Body of pancreas (tissue), 4 donors: ENCODE data around the gene SYMPK. TPM values are rescaled to one million over a fixed set of nuclear protein-coding genes. Genes with fewer than 3 reads are reported as not detected.

Experiments
- ATAC-seq: fragments of 150-250 bp; one replicate; pipeline ENCODE4 v1.9.1; 2016
- DNase-seq, 4 donors: peaks; one replicate each; pipeline ENCODE4 v3.0.0-alpha.2; 2019
- H3K27ac ChIP-seq, 4 donors: fragments of 200-600 bp; sonication (generic); 1 replicate in 3 of 4; 2 replicates in 1 of 4; pipeline versions ENCODE4 v1.5.1 to v1.6.1; 2016 to 2019; ENCODE audit warnings: mild to moderate bottlenecking in 1 of 4, mixed read lengths in 1 of 4, moderate library complexity in 1 of 4
- H3K27me3 ChIP-seq, 2 donors: fragments of 200-600 bp; sonication (generic); one replicate each; pipeline ENCODE4 v1.6.0; 2016; ENCODE audit warnings: mild to moderate bottlenecking in 1 of 2
- H3K36me3 ChIP-seq, 2 donors: fragments of 200-600 bp; sonication (generic); replicated peaks in 1 of 2; 2 replicates each; pipeline ENCODE4 v1.5.1; 2016; ENCODE audit warnings: low read depth in 2 of 2; ENCODE audit not compliant: insufficient read depth in 1 of 2
- H3K4me1 ChIP-seq: fragments of 200-600 bp; sonication (generic); one replicate; pipeline ENCODE4 v1.6.0; 2016
- H3K4me3 ChIP-seq, 2 donors: fragments of 200-600 bp; sonication (generic); 1 replicate in 1 of 2; 2 replicates in 1 of 2; pipeline ENCODE4 v1.5.1; 2016 to 2019
- H3K9me3 ChIP-seq, 3 donors: fragments of 200-600 bp; sonication (generic); 1 replicate in 2 of 3; 2 replicates in 1 of 3; pipeline ENCODE4 v1.5.1; 2016
- POLR2A ChIP-seq, 3 donors: fragments of 450-650 bp; IDR thresholded peaks; one replicate each; pipeline ENCODE4 v1.6.1; 2016; ENCODE audit warnings: antibody characterized with exemption in 3 of 3, mild to moderate bottlenecking in 2 of 3
- WGBS, 2 donors: methylation state at CpG; one replicate each; pipeline ENCODE4 v1.1.5; 2017; 5-methylcytosine and 5-hydroxymethylcytosine counted together
- intact Hi-C: fragments of 100-400 bp; cut with DNase I; formaldehyde crosslinking; loops from one replicate; pipeline ENCODE4 v1.15.1; 2023
- total RNA-seq, 2 donors: library from RNA; depleted of rRNA; stranded (reverse); fragments of >200 nt; gene quantifications; one replicate each; pipeline ENCODE4 v1.1.0, GENCODE V29; 2016
- TF ChIP-seq, protein P1 (sequence below), 7 experiments: fragments of 450-650 bp in 4 of 7; fragments of 200-600 bp in 3 of 7; sonication (generic) in 3 of 7; IDR thresholded peaks; one replicate each; pipeline ENCODE4 v1.5.1; 2016 to 2019; ENCODE audit warnings: antibody characterized with exemption in 7 of 7

The SYMPK gene
- total RNA-seq, 2 donors from 2014 or later: 23.3 to 32.3 TPM

DNA sequence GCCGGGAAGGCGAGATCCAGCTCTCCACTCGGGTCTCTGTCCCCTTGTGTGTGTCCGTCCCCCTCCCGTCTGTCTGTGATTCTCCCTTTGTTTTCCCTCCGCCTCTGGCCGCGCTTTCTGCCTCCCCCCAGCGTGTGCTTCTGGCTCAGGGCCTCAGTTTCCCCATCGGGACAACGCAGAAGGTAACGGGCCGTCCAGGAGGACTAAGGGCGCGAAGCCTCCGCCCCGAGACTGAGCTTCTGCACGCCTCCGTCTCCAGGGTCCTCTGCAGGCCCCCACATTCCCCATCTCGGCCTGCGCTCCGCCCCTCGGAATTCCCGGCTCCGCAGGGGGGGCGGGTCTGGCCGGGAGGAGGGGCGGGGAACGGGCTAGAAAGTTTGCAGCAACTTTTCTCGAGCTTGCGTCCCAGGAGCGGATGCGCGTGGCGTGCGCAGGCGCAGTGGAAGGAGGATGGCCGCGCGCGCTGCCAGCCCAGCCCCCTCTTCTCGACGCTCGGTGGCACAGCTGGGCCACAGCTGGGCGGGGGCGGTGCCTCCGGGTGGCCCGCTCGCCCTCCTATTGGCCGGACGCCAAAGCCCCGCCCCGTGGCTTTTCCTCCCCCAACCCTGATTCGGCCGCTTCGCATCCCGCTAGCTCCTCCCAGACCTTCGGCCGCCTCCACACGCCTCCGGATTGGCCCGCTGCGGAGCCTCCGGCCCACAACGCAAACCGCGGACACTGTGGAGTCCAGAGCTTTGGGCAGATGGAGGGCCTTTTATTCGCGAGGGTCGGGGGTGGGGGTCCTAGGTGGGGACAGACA, 93.8 kb downstream of the SYMPK start, which contains the start of gene SIX5:
Gene SIX5, minus strand, starts transcription at position 269 of the 799 bp plus-strand sequence. CDS start 408 bp downstream, outside the sequence.
- Histone ChIP-seq H3K4me3 (peak within 1 kb of the TSS; percentile 60 to 80), H3K4me1 (peaks cover 77% of the 10 kb centered on the region), H3K27me3 (no peaks in the 10 kb centered on the region), H3K36me3 (no peaks in the 10 kb centered on the region), H3K27ac (peak within 1 kb of the TSS; percentile 93 to 98 (median 98)), H3K9me3 (no peaks in the 10 kb centered on the region)
- TF ChIP-seq, protein P1, sequence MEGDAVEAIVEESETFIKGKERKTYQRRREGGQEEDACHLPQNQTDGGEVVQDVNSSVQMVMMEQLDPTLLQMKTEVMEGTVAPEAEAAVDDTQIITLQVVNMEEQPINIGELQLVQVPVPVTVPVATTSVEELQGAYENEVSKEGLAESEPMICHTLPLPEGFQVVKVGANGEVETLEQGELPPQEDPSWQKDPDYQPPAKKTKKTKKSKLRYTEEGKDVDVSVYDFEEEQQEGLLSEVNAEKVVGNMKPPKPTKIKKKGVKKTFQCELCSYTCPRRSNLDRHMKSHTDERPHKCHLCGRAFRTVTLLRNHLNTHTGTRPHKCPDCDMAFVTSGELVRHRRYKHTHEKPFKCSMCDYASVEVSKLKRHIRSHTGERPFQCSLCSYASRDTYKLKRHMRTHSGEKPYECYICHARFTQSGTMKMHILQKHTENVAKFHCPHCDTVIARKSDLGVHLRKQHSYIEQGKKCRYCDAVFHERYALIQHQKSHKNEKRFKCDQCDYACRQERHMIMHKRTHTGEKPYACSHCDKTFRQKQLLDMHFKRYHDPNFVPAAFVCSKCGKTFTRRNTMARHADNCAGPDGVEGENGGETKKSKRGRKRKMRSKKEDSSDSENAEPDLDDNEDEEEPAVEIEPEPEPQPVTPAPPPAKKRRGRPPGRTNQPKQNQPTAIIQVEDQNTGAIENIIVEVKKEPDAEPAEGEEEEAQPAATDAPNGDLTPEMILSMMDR (IDR thresholded peaks at IDR 0.05): no peak
- TF ChIP-seq POLR2A (IDR thresholded peaks at IDR 0.05): peak; percentile 75 to 94 (median 92)
- DNase-seq (peak; percentile 98 to 99 (median 99)), ATAC-seq (peak; percentile 63)
- WGBS, 2 donors: 0% methylated on average over 38 to 70 of the region's 70 CpGs
- intact Hi-C loops: no loop called here

DNA sequence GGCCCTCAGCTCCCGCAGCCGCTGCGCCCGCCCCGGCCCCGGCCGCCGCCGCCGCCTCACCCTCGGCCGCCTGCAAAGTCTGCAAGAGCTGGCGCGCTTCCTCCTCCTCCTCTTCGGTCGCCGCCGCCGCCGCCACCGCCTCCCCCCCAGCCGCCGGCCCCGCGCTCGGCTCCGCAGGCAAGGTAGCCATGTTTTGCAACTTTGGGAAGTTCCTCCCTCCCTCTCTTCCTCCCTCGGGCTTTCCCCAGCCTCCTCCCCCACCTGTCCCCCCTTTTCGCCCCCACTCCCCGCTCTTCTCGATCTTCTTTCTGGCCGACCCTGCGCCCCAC, 94.3 kb downstream of the SYMPK start:
- 1% methylated on average over 23 of the region's 33 CpGs for WGBS, 2 donors
- H3K4me3 ChIP-seq: peak overlapping the region; percentile 60 to 80
- ATAC-seq (no peak), DNase-seq (peak; percentile 44 to 64 (median 59))
- peak overlapping the region; percentile 93 to 98 (median 98) for H3K27ac ChIP-seq
- intact Hi-C loops: no loop called here
- H3K36me3 ChIP-seq: no peaks in the 10 kb centered on the region
- no peak for TF ChIP-seq POLR2A (IDR thresholded peaks at IDR 0.05)
- TF ChIP-seq, protein P1 (IDR thresholded peaks at IDR 0.05): no peak
- H3K27me3 ChIP-seq: no peaks in the 10 kb centered on the region
- H3K9me3 ChIP-seq: no peaks in the 10 kb centered on the region
- H3K4me1 ChIP-seq: peaks cover 75% of the 10 kb centered on the region

DNA sequence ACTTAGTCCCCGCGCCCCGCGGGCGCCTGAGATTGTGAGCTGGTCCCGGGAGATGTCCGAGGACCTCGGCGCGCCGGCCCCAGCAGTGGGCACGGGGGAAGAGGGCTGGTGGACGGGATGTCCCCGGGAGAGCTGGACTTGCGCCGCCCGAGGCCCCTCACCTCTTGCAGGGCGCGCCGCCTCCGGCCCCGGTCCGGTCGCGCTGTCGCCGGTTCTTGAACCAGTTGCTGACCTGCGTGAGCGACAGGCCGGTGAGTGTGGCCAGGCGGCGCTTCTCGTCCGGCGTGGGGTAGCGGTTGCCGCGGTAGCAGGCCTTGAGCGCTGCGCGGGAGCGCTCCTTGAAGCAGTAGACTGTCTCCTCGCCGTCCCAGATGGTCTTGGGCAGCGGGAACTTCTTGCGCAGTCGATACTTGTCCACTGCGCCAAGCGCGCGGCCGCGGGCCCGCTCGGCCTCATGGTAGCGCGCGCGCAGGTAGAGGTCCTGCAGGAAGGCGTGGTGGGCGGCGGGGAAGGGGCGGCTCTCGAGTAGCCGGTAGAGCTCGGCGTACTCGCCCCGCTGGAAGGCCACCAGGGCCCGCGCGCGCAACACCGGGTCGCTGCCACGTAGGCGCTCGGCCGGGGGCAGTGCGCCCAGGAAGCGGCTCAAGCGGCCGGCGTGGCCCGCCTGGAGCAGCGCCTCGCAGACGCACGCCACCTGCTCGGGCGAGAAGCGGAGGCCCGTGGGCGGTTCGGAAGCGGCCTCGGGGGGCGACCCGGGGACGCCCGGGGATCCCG, 94.9 kb downstream of the SYMPK start:
- no peaks in the 10 kb centered on the region for H3K36me3 ChIP-seq
- TF ChIP-seq, protein P1 (IDR thresholded peaks at IDR 0.05): no peak
- peak; percentile 57 to 75 (median 74) for TF ChIP-seq POLR2A (IDR thresholded peaks at IDR 0.05)
- peak overlapping the region; percentile 60 to 80 for H3K4me3 ChIP-seq
- peaks cover 69% of the 10 kb centered on the region for H3K4me1 ChIP-seq
- DNase-seq (peak; percentile 80 to 86 (median 85)), ATAC-seq (peak; percentile 6)
- intact Hi-C loops: no loop called here
- H3K27ac ChIP-seq: peak overlapping the region; percentile 93 to 98 (median 98)
- 1% methylated on average over 98 of the region's 102 CpGs; no CpG with 5 or more reads in 1 of the 2 donors for WGBS, 2 donors
- no peaks in the 10 kb centered on the region for H3K27me3 ChIP-seq
- no peaks in the 10 kb centered on the region for H3K9me3 ChIP-seq

DNA sequence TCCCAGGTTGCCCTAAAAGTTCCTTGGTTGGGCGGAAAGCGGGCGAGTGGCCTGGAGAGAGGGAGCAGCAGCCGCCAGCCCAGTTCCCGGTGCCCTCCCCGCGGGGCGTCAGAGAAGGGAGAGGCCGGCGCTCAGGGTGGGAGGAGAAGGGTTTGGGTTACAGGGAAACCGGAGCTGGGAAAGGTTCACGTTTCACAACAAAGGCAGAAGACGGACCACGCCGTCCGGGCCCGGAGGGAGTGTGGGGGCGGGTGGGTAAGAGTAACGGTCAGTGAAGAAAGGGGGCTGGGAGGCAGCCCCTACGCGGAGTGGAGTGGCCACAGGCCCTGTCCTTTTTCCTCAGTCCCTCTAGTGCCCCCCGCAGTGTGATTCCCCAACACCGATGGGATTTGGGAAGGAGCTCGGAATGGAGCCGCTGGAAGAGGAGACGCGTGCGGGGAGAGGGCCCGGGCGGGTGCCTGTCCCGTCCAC, 95.5 kb downstream of the SYMPK start:
- peak overlapping the region; percentile 93 to 98 (median 98) for H3K27ac ChIP-seq
- H3K9me3 ChIP-seq: no peaks in the 10 kb centered on the region
- DNase-seq (peak; percentile 83 to 88 (median 86)), ATAC-seq (peak; percentile 7)
- H3K27me3 ChIP-seq: no peaks in the 10 kb centered on the region
- TF ChIP-seq, protein P1 (IDR thresholded peaks at IDR 0.05): no peak
- TF ChIP-seq POLR2A (IDR thresholded peaks at IDR 0.05): peak; percentile 68 to 84 (median 71)
- peaks cover 63% of the 10 kb centered on the region for H3K4me1 ChIP-seq
- H3K36me3 ChIP-seq: no peaks in the 10 kb centered on the region
- peak overlapping the region; percentile 60 to 80 for H3K4me3 ChIP-seq
- intact Hi-C loops: no loop called here
- WGBS, 2 donors: 13 to 18% methylated on average over 18 to 31 of the region's 31 CpGs
